ENCODE results near the gene GLIS1. TPM values are rescaled to one million over a fixed set of nuclear protein-coding genes. Genes with fewer than 3 reads are reported as not detected.

The GLIS1 gene
- total and polyA plus RNA-seq, 2 of the 8 experiments (the other 6 are each of a cell fraction or from before 2014, with no cell fraction given), result 0.15 to 0.22 TPM

DNA sequence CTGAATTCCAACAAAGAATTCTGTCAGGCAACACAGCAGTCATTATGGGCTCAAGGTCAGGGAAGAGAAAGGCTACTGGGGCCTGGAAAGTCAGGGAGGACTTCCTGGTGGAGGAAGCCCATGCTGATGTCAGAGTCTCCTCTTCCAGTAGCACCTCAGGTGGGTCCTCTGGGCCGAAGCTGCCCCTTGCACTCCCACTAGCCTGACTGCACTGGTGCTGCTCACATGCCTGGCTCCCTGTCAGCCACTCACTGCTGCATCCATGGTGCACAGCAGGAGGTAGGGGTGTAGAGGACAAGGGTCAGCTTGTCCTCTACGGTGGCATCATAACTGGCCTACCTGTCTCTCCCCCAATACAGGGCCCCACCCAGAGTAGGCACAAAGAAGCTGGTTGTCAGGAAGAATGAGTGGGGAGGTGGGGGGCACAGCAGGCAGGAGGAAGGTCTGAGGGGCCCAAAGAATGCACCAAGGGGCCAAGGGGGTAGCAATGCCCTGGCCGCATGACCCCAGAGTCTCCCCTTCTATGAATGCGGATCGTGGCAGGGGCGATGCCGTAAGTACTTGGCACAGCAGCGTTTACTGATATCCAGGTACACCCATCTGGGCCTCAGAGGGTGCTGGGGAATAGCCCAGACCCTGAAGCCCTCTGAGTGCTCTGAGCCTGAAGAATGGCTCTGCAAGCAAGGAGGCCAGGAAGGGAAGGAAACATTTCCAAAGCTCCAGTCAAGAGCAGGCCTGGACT, 80.3 kb downstream of the GLIS1 start (continued):
- TF ChIP-seq, protein P1, sequence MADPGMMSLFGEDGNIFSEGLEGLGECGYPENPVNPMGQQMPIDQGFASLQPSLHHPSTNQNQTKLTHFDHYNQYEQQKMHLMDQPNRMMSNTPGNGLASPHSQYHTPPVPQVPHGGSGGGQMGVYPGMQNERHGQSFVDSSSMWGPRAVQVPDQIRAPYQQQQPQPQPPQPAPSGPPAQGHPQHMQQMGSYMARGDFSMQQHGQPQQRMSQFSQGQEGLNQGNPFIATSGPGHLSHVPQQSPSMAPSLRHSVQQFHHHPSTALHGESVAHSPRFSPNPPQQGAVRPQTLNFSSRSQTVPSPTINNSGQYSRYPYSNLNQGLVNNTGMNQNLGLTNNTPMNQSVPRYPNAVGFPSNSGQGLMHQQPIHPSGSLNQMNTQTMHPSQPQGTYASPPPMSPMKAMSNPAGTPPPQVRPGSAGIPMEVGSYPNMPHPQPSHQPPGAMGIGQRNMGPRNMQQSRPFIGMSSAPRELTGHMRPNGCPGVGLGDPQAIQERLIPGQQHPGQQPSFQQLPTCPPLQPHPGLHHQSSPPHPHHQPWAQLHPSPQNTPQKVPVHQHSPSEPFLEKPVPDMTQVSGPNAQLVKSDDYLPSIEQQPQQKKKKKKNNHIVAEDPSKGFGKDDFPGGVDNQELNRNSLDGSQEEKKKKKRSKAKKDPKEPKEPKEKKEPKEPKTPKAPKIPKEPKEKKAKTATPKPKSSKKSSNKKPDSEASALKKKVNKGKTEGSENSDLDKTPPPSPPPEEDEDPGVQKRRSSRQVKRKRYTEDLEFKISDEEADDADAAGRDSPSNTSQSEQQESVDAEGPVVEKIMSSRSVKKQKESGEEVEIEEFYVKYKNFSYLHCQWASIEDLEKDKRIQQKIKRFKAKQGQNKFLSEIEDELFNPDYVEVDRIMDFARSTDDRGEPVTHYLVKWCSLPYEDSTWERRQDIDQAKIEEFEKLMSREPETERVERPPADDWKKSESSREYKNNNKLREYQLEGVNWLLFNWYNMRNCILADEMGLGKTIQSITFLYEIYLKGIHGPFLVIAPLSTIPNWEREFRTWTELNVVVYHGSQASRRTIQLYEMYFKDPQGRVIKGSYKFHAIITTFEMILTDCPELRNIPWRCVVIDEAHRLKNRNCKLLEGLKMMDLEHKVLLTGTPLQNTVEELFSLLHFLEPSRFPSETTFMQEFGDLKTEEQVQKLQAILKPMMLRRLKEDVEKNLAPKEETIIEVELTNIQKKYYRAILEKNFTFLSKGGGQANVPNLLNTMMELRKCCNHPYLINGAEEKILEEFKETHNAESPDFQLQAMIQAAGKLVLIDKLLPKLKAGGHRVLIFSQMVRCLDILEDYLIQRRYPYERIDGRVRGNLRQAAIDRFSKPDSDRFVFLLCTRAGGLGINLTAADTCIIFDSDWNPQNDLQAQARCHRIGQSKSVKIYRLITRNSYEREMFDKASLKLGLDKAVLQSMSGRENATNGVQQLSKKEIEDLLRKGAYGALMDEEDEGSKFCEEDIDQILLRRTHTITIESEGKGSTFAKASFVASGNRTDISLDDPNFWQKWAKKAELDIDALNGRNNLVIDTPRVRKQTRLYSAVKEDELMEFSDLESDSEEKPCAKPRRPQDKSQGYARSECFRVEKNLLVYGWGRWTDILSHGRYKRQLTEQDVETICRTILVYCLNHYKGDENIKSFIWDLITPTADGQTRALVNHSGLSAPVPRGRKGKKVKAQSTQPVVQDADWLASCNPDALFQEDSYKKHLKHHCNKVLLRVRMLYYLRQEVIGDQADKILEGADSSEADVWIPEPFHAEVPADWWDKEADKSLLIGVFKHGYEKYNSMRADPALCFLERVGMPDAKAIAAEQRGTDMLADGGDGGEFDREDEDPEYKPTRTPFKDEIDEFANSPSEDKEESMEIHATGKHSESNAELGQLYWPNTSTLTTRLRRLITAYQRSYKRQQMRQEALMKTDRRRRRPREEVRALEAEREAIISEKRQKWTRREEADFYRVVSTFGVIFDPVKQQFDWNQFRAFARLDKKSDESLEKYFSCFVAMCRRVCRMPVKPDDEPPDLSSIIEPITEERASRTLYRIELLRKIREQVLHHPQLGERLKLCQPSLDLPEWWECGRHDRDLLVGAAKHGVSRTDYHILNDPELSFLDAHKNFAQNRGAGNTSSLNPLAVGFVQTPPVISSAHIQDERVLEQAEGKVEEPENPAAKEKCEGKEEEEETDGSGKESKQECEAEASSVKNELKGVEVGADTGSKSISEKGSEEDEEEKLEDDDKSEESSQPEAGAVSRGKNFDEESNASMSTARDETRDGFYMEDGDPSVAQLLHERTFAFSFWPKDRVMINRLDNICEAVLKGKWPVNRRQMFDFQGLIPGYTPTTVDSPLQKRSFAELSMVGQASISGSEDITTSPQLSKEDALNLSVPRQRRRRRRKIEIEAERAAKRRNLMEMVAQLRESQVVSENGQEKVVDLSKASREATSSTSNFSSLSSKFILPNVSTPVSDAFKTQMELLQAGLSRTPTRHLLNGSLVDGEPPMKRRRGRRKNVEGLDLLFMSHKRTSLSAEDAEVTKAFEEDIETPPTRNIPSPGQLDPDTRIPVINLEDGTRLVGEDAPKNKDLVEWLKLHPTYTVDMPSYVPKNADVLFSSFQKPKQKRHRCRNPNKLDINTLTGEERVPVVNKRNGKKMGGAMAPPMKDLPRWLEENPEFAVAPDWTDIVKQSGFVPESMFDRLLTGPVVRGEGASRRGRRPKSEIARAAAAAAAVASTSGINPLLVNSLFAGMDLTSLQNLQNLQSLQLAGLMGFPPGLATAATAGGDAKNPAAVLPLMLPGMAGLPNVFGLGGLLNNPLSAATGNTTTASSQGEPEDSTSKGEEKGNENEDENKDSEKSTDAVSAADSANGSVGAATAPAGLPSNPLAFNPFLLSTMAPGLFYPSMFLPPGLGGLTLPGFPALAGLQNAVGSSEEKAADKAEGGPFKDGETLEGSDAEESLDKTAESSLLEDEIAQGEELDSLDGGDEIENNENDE (IDR thresholded peaks at IDR 0.05; ENCODE audit: insufficient replicate concordance, low read length), result no peak
- TF ChIP-seq CBX5 (IDR thresholded peaks at IDR 0.05; ENCODE audit: low read depth, low read length), result no peak
- TF ChIP-seq SIRT6 (IDR thresholded peaks at IDR 0.05; ENCODE audit: low read length), result no peak
- TF ChIP-seq JUN (IDR thresholded peaks at IDR 0.05; ENCODE audit: low read depth, low read length), result no peak
- TF ChIP-seq PHF8 (conservative IDR thresholded peaks at IDR 0.05; ENCODE audit: low read depth, low read length), result no peak
- TF ChIP-seq RFX5 (IDR thresholded peaks at IDR 0.05; ENCODE audit: borderline replicate concordance, low read depth, low read length), result no peak
- TF ChIP-seq TCF12 (IDR thresholded peaks at IDR 0.05; ENCODE audit: low read depth, low read length), result no peak

Data from H1 (cell line).